ENCODE measurements around the gene NACC1.
A peak's percentile ranks its signal among the peaks of the same experiment; 100 is the strongest.
"Not testable (repeated sequence)": the region's sequence is repeated elsewhere in the genome, so short reads cannot be mapped to it uniquely, and the experiment has no call there.

Gene NACC1

GRCh38 chr19:13146763-13147563, 28.9 kb downstream of the NACC1 start:
- no peak for DNase-seq (ENCODE audit: low spot score)

- DNase-seq (ENCODE audit: low spot score), result not testable (repeated sequence)
Measured at GRCh38 chr19:13149173-13149627, 31.1 kb downstream of the NACC1 start.

- DNase-seq (ENCODE audit: low spot score), result no peak
Measured at GRCh38 chr19:13149628-13150186, 31.6 kb downstream of the NACC1 start.

- DNase-seq (ENCODE audit: low spot score), result peak; percentile 94
Measured at GRCh38 chr19:13150187-13150930, 32.3 kb downstream of the NACC1 start, which contains the start of the genes IER2 and STX10. Gene IER2, plus strand, starts transcription at chr19:13150411. Its CDS starts 2,776 bp downstream, at chr19:13153187. Gene STX10, minus strand, starts transcription at chr19:13150375. Its CDS starts 202 bp downstream, at chr19:13150173.

GRCh38 chr19:13150931-13151604, 33.0 kb downstream of the NACC1 start:
- peak; percentile 9 for DNase-seq (ENCODE audit: low spot score)

- peak; percentile 97 for DNase-seq (ENCODE audit: low spot score)
Measured at GRCh38 chr19:13151605-13152355, 33.7 kb downstream of the NACC1 start.

GRCh38 chr19:13152356-13152973, 34.4 kb downstream of the NACC1 start:
- no peak for DNase-seq (ENCODE audit: low spot score)

DNA sequence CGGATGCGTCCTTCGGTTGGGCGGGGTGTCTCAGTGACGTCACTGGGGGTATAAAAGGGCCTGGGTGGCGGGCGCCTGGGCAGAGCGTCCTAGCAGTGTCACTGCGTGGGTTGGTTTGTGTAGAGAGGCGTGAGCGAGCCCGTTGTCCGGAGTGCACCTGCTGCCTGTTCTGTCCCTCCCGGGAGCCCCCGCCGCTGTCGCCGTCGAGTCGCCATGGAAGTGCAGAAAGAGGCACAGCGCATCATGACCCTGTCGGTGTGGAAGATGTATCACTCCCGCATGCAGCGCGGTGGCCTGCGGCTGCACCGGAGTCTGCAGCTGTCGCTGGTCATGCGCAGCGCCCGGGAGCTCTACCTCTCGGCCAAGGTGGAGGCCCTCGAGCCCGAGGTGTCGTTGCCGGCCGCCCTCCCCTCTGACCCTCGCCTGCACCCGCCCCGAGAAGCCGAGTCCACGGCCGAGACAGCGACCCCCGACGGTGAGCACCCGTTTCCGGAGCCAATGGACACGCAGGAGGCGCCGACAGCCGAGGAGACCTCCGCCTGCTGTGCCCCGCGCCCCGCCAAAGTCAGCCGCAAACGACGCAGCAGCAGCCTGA, 35.0 kb downstream of the NACC1 start:
- DNase-seq (ENCODE audit: low spot score), result peak; percentile 96

DNA sequence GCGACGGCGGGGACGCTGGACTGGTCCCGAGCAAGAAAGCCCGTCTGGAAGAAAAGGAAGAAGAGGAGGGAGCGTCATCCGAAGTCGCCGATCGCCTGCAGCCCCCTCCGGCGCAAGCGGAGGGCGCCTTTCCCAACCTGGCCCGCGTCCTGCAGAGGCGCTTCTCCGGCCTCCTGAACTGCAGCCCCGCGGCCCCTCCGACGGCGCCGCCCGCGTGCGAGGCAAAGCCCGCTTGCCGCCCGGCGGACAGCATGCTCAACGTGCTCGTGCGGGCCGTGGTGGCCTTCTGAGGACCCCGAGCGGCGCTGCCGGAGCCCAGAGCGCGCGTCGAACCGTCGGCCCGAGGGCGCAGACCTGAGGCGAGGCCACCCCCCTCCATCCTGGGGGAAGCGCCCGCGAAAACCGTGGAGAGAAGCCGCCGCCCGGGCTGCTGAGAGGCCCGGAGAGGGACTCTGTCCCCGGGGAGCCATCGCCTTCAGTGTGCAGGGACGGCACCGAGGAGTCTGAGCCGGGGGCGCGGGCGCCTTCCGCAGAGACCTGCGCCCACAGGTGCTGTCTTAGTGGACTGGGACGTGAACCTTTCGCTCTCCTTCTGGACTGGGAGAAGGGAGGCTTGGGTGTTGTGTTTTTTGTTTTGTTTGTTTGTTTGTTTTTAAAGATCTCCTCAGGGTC, 35.6 kb downstream of the NACC1 start:
- DNase-seq (ENCODE audit: low spot score), result peak; percentile 14

- DNase-seq (ENCODE audit: low spot score), result peak; percentile 53
Measured at GRCh38 chr19:13154241-13154778, 36.2 kb downstream of the NACC1 start.

DNA sequence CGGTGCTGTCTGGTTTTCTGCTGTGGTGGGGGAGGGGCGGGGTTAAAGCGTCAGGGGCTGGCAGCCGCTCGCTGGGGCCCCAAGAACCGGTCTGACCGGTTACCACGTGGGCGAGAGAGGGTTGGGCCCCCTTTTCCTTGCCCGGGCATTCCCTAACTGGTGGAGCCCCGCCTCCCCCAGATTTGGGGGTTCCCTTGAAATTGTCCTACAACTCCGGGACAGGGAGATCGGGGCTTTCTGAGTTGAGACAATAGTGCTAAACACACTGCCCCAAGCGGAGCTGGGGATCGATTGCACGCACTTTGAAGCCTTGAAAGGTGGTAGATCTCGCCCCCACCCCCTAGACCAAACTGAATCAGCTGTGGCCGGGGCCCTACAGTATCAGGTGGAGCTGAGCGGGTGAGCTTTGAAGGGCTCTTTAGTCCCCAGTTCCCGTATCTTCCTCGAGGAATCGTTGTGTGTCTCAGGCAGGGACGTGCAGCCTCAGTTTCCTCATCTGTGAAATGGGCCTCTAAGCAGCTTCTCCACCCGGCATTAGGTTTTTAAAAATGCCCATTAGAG, 36.9 kb downstream of the NACC1 start:
- peak; percentile 73 for DNase-seq (ENCODE audit: low spot score)

- peak; percentile 83 for DNase-seq (ENCODE audit: low spot score)
Measured at GRCh38 chr19:13155472-13156359, 37.7 kb downstream of the NACC1 start.

GRCh38 chr19:13159713-13160112, 41.6 kb downstream of the NACC1 start:
- no peak for DNase-seq (ENCODE audit: low spot score)

- no peak for DNase-seq (ENCODE audit: low spot score)
Measured at GRCh38 chr19:13160557-13160956, 42.5 kb downstream of the NACC1 start.

- DNase-seq (ENCODE audit: low spot score), result peak; percentile 86
Measured at GRCh38 chr19:13162724-13163608, 44.9 kb downstream of the NACC1 start.

DNA sequence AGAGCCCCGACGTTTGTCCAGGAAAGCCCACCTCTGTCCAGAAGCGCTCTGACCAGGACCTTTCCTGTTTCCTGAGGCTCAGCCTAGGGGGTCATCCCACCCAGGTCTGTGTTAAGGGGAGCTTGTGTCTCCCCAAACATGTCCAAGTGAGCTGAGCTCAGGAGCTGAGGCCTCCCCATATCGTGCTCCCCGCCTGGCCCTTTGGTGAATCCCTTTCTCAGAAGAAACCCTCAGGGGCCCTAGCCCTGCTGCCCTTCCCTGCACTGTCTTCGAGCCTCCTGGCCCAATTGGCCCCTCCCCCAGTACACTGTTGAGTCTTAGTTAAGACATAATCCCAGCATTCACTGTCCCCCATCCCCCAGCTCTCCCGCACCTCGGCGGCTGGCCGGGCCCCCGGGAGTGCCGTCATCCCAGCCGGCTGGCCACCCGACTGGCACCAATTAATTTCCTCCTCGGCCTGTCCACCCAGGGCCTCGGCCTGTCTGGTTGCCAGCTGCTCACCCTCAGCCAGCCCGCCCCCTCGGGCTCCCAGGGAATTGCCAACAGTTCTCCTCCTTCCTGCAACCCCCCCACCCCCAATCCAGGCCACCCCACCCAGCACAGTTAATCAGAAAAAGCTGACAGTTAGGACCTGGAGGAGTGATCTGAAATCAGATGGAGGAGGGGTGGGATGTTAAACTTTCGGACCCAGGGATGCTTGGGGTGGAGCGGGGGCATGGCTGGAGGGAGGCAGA, 45.7 kb downstream of the NACC1 start:
- peak; percentile 36 for DNase-seq (ENCODE audit: low spot score)
